Mesenchymal stem cell (in vitro differentiated cells and primary cell): ENCODE data around the gene OR52N4.
"Not testable (repeated sequence)": the region's sequence is repeated elsewhere in the genome, so short reads cannot be mapped to it uniquely, and the experiment has no call there.

Experiments
- DNase-seq: peaks from one replicate; pipeline ENCODE4 v3.0.0-alpha.2; 2013
- H2AFZ ChIP-seq: one replicate; pipeline ENCODE4 v1.6.1; 2013; ENCODE audit warnings: low read depth, mild to moderate bottlenecking, control low read depth, inconsistent platforms, low read length, moderate library complexity
- H2AK5ac ChIP-seq: 2 replicates; pipeline ENCODE4 v1.6.1; 2013; ENCODE audit warnings: low read length, moderate library complexity, mild to moderate bottlenecking, inconsistent platforms; ENCODE audit not compliant: severe bottlenecking
- H2BK120ac ChIP-seq: one replicate; pipeline ENCODE4 v1.6.1; 2013; ENCODE audit warnings: low read depth, mild to moderate bottlenecking, inconsistent platforms, low read length, moderate library complexity
- H2BK12ac ChIP-seq, 2 experiments: one replicate each; pipeline ENCODE4 v1.6.1; 2013; ENCODE audit warnings: inconsistent platforms in 2 of 2, low read length in 2 of 2, mild to moderate bottlenecking in 2 of 2, moderate library complexity in 2 of 2, control low read depth in 1 of 2
- H2BK15ac ChIP-seq: one replicate; pipeline ENCODE4 v1.6.1; 2013; ENCODE audit warnings: mild to moderate bottlenecking, low read depth, inconsistent platforms; ENCODE audit not compliant: poor library complexity, severe bottlenecking
- H2BK5ac ChIP-seq: 2 replicates; pipeline ENCODE4 v1.6.1; 2013; ENCODE audit warnings: low read depth, mild to moderate bottlenecking, low read length, control low read depth, inconsistent platforms; ENCODE audit not compliant: poor library complexity, severe bottlenecking
- H3K14ac ChIP-seq, 2 experiments: one replicate each; pipeline ENCODE4 v1.6.1; 2013; ENCODE audit warnings: inconsistent platforms in 2 of 2, low read length in 2 of 2, control low read depth in 1 of 2, mild to moderate bottlenecking in 1 of 2, moderate library complexity in 1 of 2
- H3K18ac ChIP-seq, 2 experiments: one replicate each; pipeline ENCODE4 v1.6.1; 2013; ENCODE audit warnings: inconsistent platforms in 2 of 2, low read length in 2 of 2, control low read depth in 1 of 2, low read depth in 1 of 2, mild to moderate bottlenecking in 1 of 2
- H3K23ac ChIP-seq, 2 experiments: one replicate each; pipeline ENCODE4 v1.6.1; 2013; ENCODE audit warnings: inconsistent platforms in 2 of 2, low read length in 2 of 2, mild to moderate bottlenecking in 2 of 2, moderate library complexity in 2 of 2, control low read depth in 1 of 2
- H3K27ac ChIP-seq: 2 replicates; pipeline ENCODE4 v1.5.1; 2013; ENCODE audit warnings: mild to moderate bottlenecking, moderate library complexity, low read length, control low read depth, inconsistent platforms; ENCODE audit not compliant: poor library complexity, severe bottlenecking
- H3K27me3 ChIP-seq, 2 experiments: 2 replicates each; pipeline versions ENCODE4 v1.6.1 to v1.7.0; 2013; ENCODE audit warnings: low read length in 2 of 2, mild to moderate bottlenecking in 2 of 2, moderate library complexity in 2 of 2, control low read depth in 1 of 2, inconsistent platforms in 1 of 2; ENCODE audit not compliant: control insufficient read depth in 1 of 2, insufficient read depth in 1 of 2
- H3K36me3 ChIP-seq, 2 experiments: 2 replicates each; pipeline versions ENCODE4 v1.6.1 to v1.7.0; 2013; ENCODE audit warnings: low read length in 2 of 2, control low read depth in 1 of 2, inconsistent platforms in 1 of 2, low read depth in 1 of 2, mild to moderate bottlenecking in 1 of 2; ENCODE audit not compliant: insufficient read depth in 2 of 2, control insufficient read depth in 1 of 2
- H3K4ac ChIP-seq, 2 experiments: one replicate each; pipeline ENCODE4 v1.6.1; 2013; ENCODE audit warnings: inconsistent platforms in 2 of 2, low read length in 2 of 2, mild to moderate bottlenecking in 2 of 2, moderate library complexity in 2 of 2, control low read depth in 1 of 2, low read depth in 1 of 2
- H3K4me1 ChIP-seq: 2 replicates; pipeline ENCODE4 v1.6.1; 2013; ENCODE audit warnings: low read depth, low read length, control low read depth; ENCODE audit not compliant: control insufficient read depth, insufficient read depth
- H3K4me2 ChIP-seq: 2 replicates; pipeline ENCODE4 v1.6.1; 2013; ENCODE audit warnings: low read length, mild to moderate bottlenecking, inconsistent platforms; ENCODE audit not compliant: poor library complexity, severe bottlenecking
- H3K4me3 ChIP-seq, 2 experiments: 2 replicates each; pipeline versions ENCODE4 v1.5.1 to v1.7.0; 2013; ENCODE audit warnings: low read length in 2 of 2, mild to moderate bottlenecking in 2 of 2, control low read depth in 1 of 2, low read depth in 1 of 2; ENCODE audit not compliant: insufficient read depth in 1 of 2
- H3K79me1 ChIP-seq: replicated peaks from 2 replicates; pipeline ENCODE4 v1.6.1; 2013; ENCODE audit warnings: mild to moderate bottlenecking, control low read depth, low read length, inconsistent platforms; ENCODE audit not compliant: poor library complexity, severe bottlenecking
- H3K9ac ChIP-seq: 2 replicates; pipeline ENCODE4 v1.7.0; 2013; ENCODE audit warnings: mild to moderate bottlenecking, low read length, moderate library complexity
- H3K9me3 ChIP-seq: 2 replicates; pipeline ENCODE4 v1.7.0; 2013; ENCODE audit warnings: mild to moderate bottlenecking, low read length; ENCODE audit not compliant: control insufficient read depth
- H4K8ac ChIP-seq: one replicate; pipeline ENCODE4 v1.6.1; 2013; ENCODE audit warnings: inconsistent platforms, mild to moderate bottlenecking, low read length, moderate library complexity
- H4K91ac ChIP-seq: one replicate; pipeline ENCODE4 v1.6.1; 2013; ENCODE audit warnings: mild to moderate bottlenecking, low read length, inconsistent platforms
- WGBS: methylation state at CpG from one replicate; pipeline ENCODE4 v1.1.7; 2013; ENCODE audit warnings: mixed read lengths; 5-methylcytosine and 5-hydroxymethylcytosine counted together

The OR52N4 gene

DNA sequence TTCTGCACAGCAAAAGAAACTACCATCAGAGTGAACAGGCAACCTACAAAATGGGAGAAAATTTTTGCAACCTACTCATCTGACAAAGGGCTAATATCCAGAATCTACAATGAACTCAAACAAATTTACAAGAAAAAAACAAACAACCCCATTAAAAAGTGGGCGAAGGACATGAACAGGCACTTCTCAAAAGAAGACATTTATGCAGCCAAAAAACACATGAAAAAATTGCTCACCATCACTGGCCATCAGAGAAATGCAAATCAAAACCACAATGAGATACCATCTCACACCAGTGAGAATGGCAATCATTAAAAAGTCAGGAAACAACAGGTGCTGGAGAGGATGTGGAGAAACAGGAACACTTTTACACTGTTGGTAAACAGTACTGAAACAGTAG, 37.5 kb upstream of the OR52N4 start:
- not testable (repeated sequence) for H2AFZ ChIP-seq, H3K27me3 ChIP-seq, H3K14ac ChIP-seq, H3K4ac ChIP-seq, H3K23ac ChIP-seq, H4K91ac ChIP-seq, H2BK5ac ChIP-seq, H3K4me3 ChIP-seq, H3K18ac ChIP-seq, H2AK5ac ChIP-seq, DNase-seq, H2BK12ac ChIP-seq, H4K8ac ChIP-seq, H3K27ac ChIP-seq, H3K36me3 ChIP-seq, H3K4me2 ChIP-seq, H2BK15ac ChIP-seq, H3K4me1 ChIP-seq, H2BK120ac ChIP-seq, H3K9ac ChIP-seq, H3K9me3 ChIP-seq, H3K79me1 ChIP-seq
- WGBS, result no CpG with 5 or more reads among the region's 1 CpG

DNA sequence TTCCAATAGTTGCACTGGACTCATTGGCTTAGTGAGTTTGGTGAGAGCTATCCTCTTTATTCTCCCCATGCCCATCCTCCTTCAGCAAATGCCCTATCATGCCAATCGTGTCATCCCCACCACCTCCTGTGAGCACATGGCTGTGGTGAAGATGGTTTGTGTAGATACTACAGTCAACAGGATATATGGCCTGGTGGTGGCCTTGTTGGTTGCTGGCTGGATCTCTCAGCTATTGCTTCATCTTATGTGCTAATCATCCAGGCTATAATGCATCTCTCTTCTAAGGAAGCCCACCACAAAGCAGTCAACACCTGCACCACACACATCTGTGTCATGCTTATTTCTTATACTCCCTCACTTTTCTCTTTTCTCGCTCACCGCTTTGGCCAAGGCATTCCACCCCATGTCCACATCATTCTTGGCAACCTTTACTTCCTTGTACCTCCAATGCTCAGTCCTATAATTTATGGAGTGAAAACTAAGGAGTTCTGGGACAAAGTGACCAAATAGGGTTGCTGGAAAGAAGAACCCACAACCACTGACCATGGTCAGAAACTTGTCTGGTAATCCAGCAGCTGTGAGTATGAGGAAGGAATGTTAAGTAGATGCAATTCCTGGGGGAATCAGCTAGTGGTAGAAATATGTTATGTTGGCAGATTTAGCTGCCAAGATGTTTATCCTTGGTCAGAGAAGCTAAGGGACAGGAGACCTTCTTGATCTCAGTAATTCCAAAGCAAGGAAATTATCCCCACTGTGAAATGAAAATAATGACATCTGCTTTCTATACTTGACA, 34.1 kb upstream of the OR52N4 start:
- no peak overlapping the region for H3K4me3 ChIP-seq
- H3K4ac ChIP-seq, result no peak overlapping the region
- H3K23ac ChIP-seq, result no peak overlapping the region
- no peak overlapping the region for H3K14ac ChIP-seq
- no peak overlapping the region for H2BK120ac ChIP-seq
- peaks cover 0 to 7% of the 10 kb centered on the region in 2 experiments for H3K27me3 ChIP-seq
- no peak overlapping the region for H3K18ac ChIP-seq
- no peak overlapping the region for H2BK15ac ChIP-seq
- no peaks in the 10 kb centered on the region for H3K36me3 ChIP-seq
- H3K4me2 ChIP-seq, result no peak overlapping the region
- peak; percentile 19 for DNase-seq
- no peaks in the 10 kb centered on the region for H3K79me1 ChIP-seq
- H2AK5ac ChIP-seq, result no peak overlapping the region
- H3K27ac ChIP-seq, result no peak overlapping the region
- no peaks in the 10 kb centered on the region for H3K4me1 ChIP-seq
- H4K8ac ChIP-seq, result no peak overlapping the region
- no peak overlapping the region for H2BK5ac ChIP-seq
- WGBS, result 67% methylated on average over 1 of the region's 3 CpGs
- no peaks in the 10 kb centered on the region for H3K9me3 ChIP-seq
- H3K9ac ChIP-seq, result no peak overlapping the region
- no peak overlapping the region for H2AFZ ChIP-seq
- H4K91ac ChIP-seq, result no peak overlapping the region
- H2BK12ac ChIP-seq, result no peak overlapping the region

DNA sequence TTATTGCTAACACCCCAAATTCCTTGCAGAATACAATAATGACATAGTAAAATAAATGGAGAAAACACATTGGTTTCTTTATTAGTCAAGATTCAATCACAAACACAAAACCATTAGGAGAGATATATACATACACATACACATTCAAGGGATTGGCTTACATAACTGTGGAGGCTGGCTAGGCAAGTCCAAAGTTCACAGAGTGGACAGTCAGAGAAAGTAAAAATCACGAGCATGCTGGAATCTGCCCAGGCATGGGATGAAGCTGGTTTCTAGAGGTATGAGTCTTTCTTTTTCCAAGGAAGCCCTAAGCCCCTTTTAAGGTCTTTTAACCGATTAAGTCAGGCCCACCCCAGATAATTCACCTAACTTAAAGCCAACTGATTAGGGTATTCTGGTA, 31.4 kb upstream of the OR52N4 start:
- no peak overlapping the region for H3K4me2 ChIP-seq
- H2BK15ac ChIP-seq, result no peak overlapping the region
- H3K4ac ChIP-seq, result no peak overlapping the region
- no peaks in the 10 kb centered on the region for H3K79me1 ChIP-seq
- no peaks in the 10 kb centered on the region for H3K9me3 ChIP-seq
- H3K18ac ChIP-seq, result no peak overlapping the region
- H3K23ac ChIP-seq, result no peak overlapping the region
- no peak overlapping the region for H2AFZ ChIP-seq
- no peak overlapping the region for H2BK120ac ChIP-seq
- DNase-seq, result no peak
- whole genome bisulfite sequencing, result 46% methylated on average over 2 of the region's 2 CpGs
- no peak overlapping the region for H4K91ac ChIP-seq
- H2BK5ac ChIP-seq, result no peak overlapping the region
- no peak overlapping the region for H4K8ac ChIP-seq
- H3K27ac ChIP-seq, result no peak overlapping the region
- no peak overlapping the region for H3K9ac ChIP-seq
- H2BK12ac ChIP-seq, result no peak overlapping the region
- peaks cover 6 to 13% of the 10 kb centered on the region in 2 experiments for H3K27me3 ChIP-seq
- no peak overlapping the region for H3K14ac ChIP-seq
- no peaks in the 10 kb centered on the region for H3K36me3 ChIP-seq
- H2AK5ac ChIP-seq, result no peak overlapping the region
- H3K4me1 ChIP-seq, result no peaks in the 10 kb centered on the region
- H3K4me3 ChIP-seq, result no peak overlapping the region

GRCh38 chr11:5726351-5726750, 27.7 kb upstream of the OR52N4 start:
- Histone ChIP-seq H3K4ac (no peak overlapping the region), H3K36me3 (no peaks in the 10 kb centered on the region), H3K14ac (no peak overlapping the region), H3K18ac (no peak overlapping the region), H2BK15ac (no peak overlapping the region), H3K23ac (peak overlapping the region in 1 of 2 experiments; percentile 27), H2BK12ac (no peak overlapping the region), H3K79me1 (no peaks in the 10 kb centered on the region), H3K9ac (no peak overlapping the region), H3K27ac (no peak overlapping the region), H3K9me3 (no peaks in the 10 kb centered on the region), H3K4me3 (no peak overlapping the region), H3K4me1 (no peaks in the 10 kb centered on the region), H3K27me3 (peaks cover 9 to 13% of the 10 kb centered on the region in 2 experiments), H2AFZ (no peak overlapping the region), H2BK5ac (no peak overlapping the region), H2BK120ac (no peak overlapping the region), H4K8ac (no peak overlapping the region), H4K91ac (no peak overlapping the region), H2AK5ac (no peak overlapping the region), H3K4me2 (no peak overlapping the region)
- 84% methylated on average over 1 of the region's 1 CpG for WGBS
- DNase-seq, result no peak
